H1 (cell line): Measurements from ENCODE around the gene AFF1. TPM values are rescaled to one million over a fixed set of nuclear protein-coding genes. Genes with fewer than 3 reads are reported as not detected.

ENCODE experiments used
- CTCF ChIA-PET: fragments of 300-600 bp; sonication (Branson Sonifier 250); formaldehyde crosslinking; loops from one replicate; lab custom pipeline; 2021; ENCODE audit not compliant: partially characterized antibody; lab: Charles Lee
- POLR2A ChIA-PET: fragments of 300-600 bp; sonication (Branson Sonifier 250); formaldehyde crosslinking; loops from one replicate; lab custom pipeline; 2021; ENCODE audit warnings: inconsistent platforms; ENCODE audit not compliant: partially characterized antibody; lab: Charles Lee
- DNase-seq, 2 experiments: peaks; one replicate each; pipeline versions ENCODE4 v3.0.0 to v3.0.0-alpha.2; 2010 to 2022; ENCODE audit warnings: low spot score in 2 of 2, low read depth in 1 of 2, mixed read lengths in 1 of 2
- FAIRE-seq: peaks from 2 replicates; lab custom pipeline; 2011; peaks lifted over from hg19 to GRCh38; lab: Jason Lieb, UNC
- H2AFZ ChIP-seq: 2 replicates; pipeline ENCODE4 v1.8.1; 2012; ENCODE audit warnings: low read length, inconsistent platforms
- H2AK5ac ChIP-seq: 2 replicates; pipeline ENCODE4 v1.6.1; 2013; ENCODE audit warnings: low read depth, low read length
- H2BK120ac ChIP-seq: replicated peaks from 2 replicates; pipeline ENCODE3; 2013; ENCODE audit warnings: low read depth, low read length, inconsistent platforms
- H2BK12ac ChIP-seq: 2 replicates; pipeline ENCODE4 v1.6.1; 2013; ENCODE audit warnings: low read depth, low read length
- H2BK15ac ChIP-seq: 2 replicates; pipeline ENCODE4 v1.6.1; 2013; ENCODE audit warnings: low read length
- H2BK20ac ChIP-seq: 2 replicates; pipeline ENCODE4 v1.6.1; 2013; ENCODE audit warnings: low read length
- H2BK5ac ChIP-seq: 2 replicates; pipeline ENCODE4 v1.6.1; 2013; ENCODE audit warnings: low read depth, low read length
- H3K14ac ChIP-seq: 2 replicates; pipeline ENCODE4 v1.6.1; 2013; ENCODE audit warnings: inconsistent platforms; ENCODE audit not compliant: insufficient read length
- H3K18ac ChIP-seq: 2 replicates; pipeline ENCODE4 v1.6.1; 2013; ENCODE audit warnings: low read length; ENCODE audit errors: extremely low read depth
- H3K23ac ChIP-seq: 2 replicates; pipeline ENCODE4 v1.6.1; 2013; ENCODE audit warnings: inconsistent platforms; ENCODE audit not compliant: insufficient read length
- H3K23me2 ChIP-seq: 2 replicates; pipeline ENCODE4 v1.6.1; 2013; ENCODE audit warnings: low read depth, low read length
- H3K27ac ChIP-seq: 2 replicates; pipeline ENCODE4 v1.6.1; 2011; ENCODE audit warnings: low read depth, low read length, inconsistent platforms
- H3K27me3 ChIP-seq, 4 experiments: replicated peaks in 1 of 4; 1 replicate in 1 of 4; 2 replicates in 3 of 4; pipeline versions ENCODE4 v1.6.1 to v1.8.1; 2011 to 2013; ENCODE audit warnings: low read length in 3 of 4, mild to moderate bottlenecking in 3 of 4, inconsistent platforms in 2 of 4, mixed read lengths in 2 of 4, moderate library complexity in 1 of 4; ENCODE audit not compliant: control insufficient read depth in 3 of 4, insufficient read depth in 3 of 4; ENCODE audit errors: extremely low read depth in 1 of 4
- H3K36me3 ChIP-seq, 4 experiments: 2 replicates each; pipeline versions ENCODE4 v1.6.1 to v1.8.1; 2011 to 2013; ENCODE audit warnings: mild to moderate bottlenecking in 4 of 4, low read length in 3 of 4, moderate library complexity in 2 of 4, control low read depth in 1 of 4, inconsistent platforms in 1 of 4; ENCODE audit not compliant: insufficient read depth in 4 of 4, control insufficient read depth in 2 of 4
- H3K4ac ChIP-seq: replicated peaks from 2 replicates; pipeline ENCODE3; 2013; ENCODE audit warnings: low read length, low read depth, mixed read lengths, inconsistent platforms; ENCODE audit not compliant: insufficient read length
- H3K4me1 ChIP-seq, 4 experiments: replicated peaks in 1 of 4; 1 replicate in 1 of 4; 2 replicates in 3 of 4; pipeline versions ENCODE4 v1.6.1 to v1.8.1; 2011 to 2013; ENCODE audit warnings: low read length in 3 of 4, inconsistent platforms in 2 of 4, mixed read lengths in 1 of 4; ENCODE audit not compliant: insufficient read depth in 4 of 4, control insufficient read depth in 3 of 4
- H3K4me2 ChIP-seq, 2 experiments: 2 replicates each; pipeline versions ENCODE4 v1.6.1 to v1.8.1; 2011 to 2013; ENCODE audit warnings: low read depth in 2 of 2, low read length in 2 of 2, control low read depth in 1 of 2, inconsistent platforms in 1 of 2, mild to moderate bottlenecking in 1 of 2; ENCODE audit not compliant: insufficient read depth in 1 of 2
- H3K4me3 ChIP-seq, 4 experiments: fragments of 200-600, 300-600 bp in 1 of 4; sonication (generic), shearing (Covaris generic), sonication (Bioruptor Twin) in 1 of 4; 2 replicates each; pipeline versions ENCODE4 v1.5.1 to v1.8.1; 2011 to 2016; ENCODE audit warnings: low read length in 4 of 4, low read depth in 3 of 4, control low read depth in 2 of 4, inconsistent platforms in 2 of 4, mild to moderate bottlenecking in 2 of 4, mixed read lengths in 1 of 4, moderate library complexity in 1 of 4; ENCODE audit not compliant: insufficient read depth in 2 of 4; ENCODE audit errors: extremely low read depth in 1 of 4
- H3K56ac ChIP-seq: replicated peaks from 2 replicates; pipeline ENCODE3; 2013; ENCODE audit warnings: low read depth, mild to moderate bottlenecking, mixed read lengths, low read length, inconsistent platforms; ENCODE audit not compliant: insufficient read length
- H3K79me1 ChIP-seq: 2 replicates; pipeline ENCODE4 v1.6.1; 2013; ENCODE audit warnings: low read depth, low read length, control low read depth
- H3K79me2 ChIP-seq, 2 experiments: 2 replicates each; pipeline versions ENCODE4 v1.6.1 to v1.8.1; 2012 to 2013; ENCODE audit warnings: low read length in 2 of 2, mild to moderate bottlenecking in 2 of 2, inconsistent platforms in 1 of 2; ENCODE audit not compliant: insufficient read depth in 2 of 2, control insufficient read depth in 1 of 2
- H3K9ac ChIP-seq, 4 experiments: replicated peaks in 1 of 4; 1 replicate in 1 of 4; 2 replicates in 3 of 4; pipeline versions ENCODE4 v1.6.1 to v1.8.1; 2011 to 2013; ENCODE audit warnings: low read depth in 3 of 4, low read length in 3 of 4, control low read depth in 2 of 4, mild to moderate bottlenecking in 2 of 4, moderate library complexity in 2 of 4, inconsistent platforms in 1 of 4; ENCODE audit errors: extremely low read depth in 1 of 4
- H3K9me3 ChIP-seq, 2 experiments: 2 replicates each; pipeline versions ENCODE4 v1.6.1 to v1.8.1; 2012 to 2013; ENCODE audit warnings: mild to moderate bottlenecking in 2 of 2, moderate library complexity in 2 of 2, control low read depth in 1 of 2, inconsistent platforms in 1 of 2, low read depth in 1 of 2, low read length in 1 of 2, mixed read lengths in 1 of 2; ENCODE audit not compliant: insufficient read depth in 2 of 2
- H4K20me1 ChIP-seq, 2 experiments: replicated peaks in 1 of 2; 2 replicates each; pipeline versions ENCODE3 to v1.8.1; 2011 to 2013; ENCODE audit warnings: inconsistent platforms in 2 of 2, low read length in 2 of 2, mild to moderate bottlenecking in 1 of 2; ENCODE audit not compliant: insufficient read depth in 2 of 2, control insufficient read depth in 1 of 2
- H4K5ac ChIP-seq: 2 replicates; pipeline ENCODE4 v1.6.1; 2013; ENCODE audit warnings: low read length, low read depth, mixed read lengths, inconsistent platforms; ENCODE audit not compliant: insufficient read length
- H4K8ac ChIP-seq: 2 replicates; pipeline ENCODE4 v1.8.0; 2013; ENCODE audit warnings: mild to moderate bottlenecking, moderate library complexity, low read length, inconsistent platforms; ENCODE audit not compliant: insufficient read depth; ENCODE audit errors: extremely low read depth
- H4K91ac ChIP-seq: replicated peaks from 2 replicates; pipeline ENCODE3; 2013; ENCODE audit warnings: low read length, mixed read lengths, inconsistent platforms; ENCODE audit not compliant: insufficient read length
- ATF2 ChIP-seq: IDR thresholded peaks from 2 replicates; pipeline ENCODE4 v1.6.1; 2012; ENCODE audit warnings: low read length, inconsistent platforms
- FOSL1 ChIP-seq: IDR thresholded peaks from 2 replicates; pipeline ENCODE4 v1.6.1; 2011; ENCODE audit warnings: mild to moderate bottlenecking, low read depth, low read length, moderate library complexity; ENCODE audit not compliant: insufficient read depth
- SP2 ChIP-seq: IDR thresholded peaks from 2 replicates; pipeline ENCODE4 v1.6.1; 2012; ENCODE audit warnings: mild to moderate bottlenecking, low read length, inconsistent platforms
- WGBS, 2 experiments: shearing (Covaris generic) in 1 of 2; methylation state at CpG; one replicate each; pipeline versions ENCODE4 v1.1.6 to v1.1.7; 2013 to 2015; ENCODE audit warnings: low lambda C conversion rate in 2 of 2, mixed read lengths in 2 of 2, inconsistent platforms in 1 of 2, low coverage in 1 of 2, missing lambda C conversion rate in 1 of 2; ENCODE audit not compliant: insufficient replicate concordance in 2 of 2, insufficient coverage in 1 of 2, insufficient read length in 1 of 2; ENCODE audit errors: extremely low coverage in 1 of 2, missing lambda C conversion rate in 1 of 2; 5-methylcytosine and 5-hydroxymethylcytosine counted together
- polyA plus RNA-seq, 7 experiments: library from polyadenylated mRNA; depleted of rRNA in 3 of 7; stranded (reverse) in 5 of 7; unstranded in 2 of 7; fragments of >200 nt in 5 of 7; fragments of 200-250 nt in 2 of 7; gene quantifications; 1 replicate in 5 of 7; 2 replicates in 1 of 7; 4 replicates in 1 of 7; pipeline versions ENCODE4 v1.2.1 to v1.2.3, GENCODE V29; 2011 to 2013; ENCODE audit warnings: missing spikeins in 2 of 7, mixed read lengths in 2 of 7
- total RNA-seq: library from RNA; stranded (reverse); fragmentation: NEBNext Ultra II Directional; extraction: Animal tissue kit (Norgen Biotek cat#: 25700); gene quantifications from 2 replicates; pipeline ENCODE4 v1.2.1, GENCODE V29; 2021

The AFF1 gene
- total and polyA plus RNA-seq, 2 of the 8 experiments (the other 6 are each of a cell fraction or from before 2014, with no cell fraction given) = 14.8 to 85.5 TPM

DNA sequence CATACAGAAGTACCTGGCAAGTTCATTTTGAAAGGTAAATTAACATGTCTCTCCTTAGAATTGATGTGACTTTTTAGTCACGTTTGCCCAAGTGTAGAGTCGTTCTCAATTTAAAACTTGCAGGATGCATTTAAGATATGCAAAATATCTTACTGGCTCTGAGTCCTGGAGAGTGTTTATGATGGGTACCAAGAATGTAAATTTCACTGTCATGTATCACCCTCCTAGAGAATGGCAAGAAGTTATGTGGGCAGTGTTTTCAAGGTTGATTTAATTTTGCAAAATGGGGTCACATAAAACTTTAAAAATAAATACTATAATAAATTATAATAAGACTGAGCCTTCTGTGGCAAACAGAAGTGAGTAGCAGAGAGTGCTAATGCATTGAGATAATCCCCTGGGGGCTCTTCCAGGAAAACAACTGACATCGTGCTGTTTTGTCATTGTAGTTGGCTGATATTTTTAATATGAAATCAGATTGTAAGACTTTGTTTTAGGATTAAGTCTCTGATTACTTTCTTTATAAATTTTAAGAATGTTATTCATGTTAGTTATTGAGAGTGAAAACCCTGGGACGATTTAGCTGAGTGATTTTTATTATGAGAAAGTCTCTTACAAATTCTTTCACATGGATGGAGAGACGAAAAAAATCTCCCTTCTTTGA, 103.0 kb downstream of the AFF1 start:
- no peak overlapping the region for H4K5ac ChIP-seq
- H3K23ac ChIP-seq = no peak overlapping the region
- H3K4me2 ChIP-seq = no peak overlapping the region
- peaks cover 2% of the 10 kb centered on the region; the same call in 1 of the 2 replicates for H3K23me2 ChIP-seq
- DNase-seq (no peak), FAIRE-seq (no peak)
- peaks cover 2 to 31% (median 20%) of the 10 kb centered on the region in 4 experiments for H3K4me1 ChIP-seq
- no peak for TF ChIP-seq ATF2
- TF ChIP-seq FOSL1 = no peak
- no peak for TF ChIP-seq SP2
- no peak overlapping the region for H3K4me3 ChIP-seq
- no peak overlapping the region for H3K56ac ChIP-seq
- H2BK20ac ChIP-seq = no peak overlapping the region
- H3K9me3 ChIP-seq = no peaks in the 10 kb centered on the region
- no peak overlapping the region for H2BK12ac ChIP-seq
- ChIA-PET CTCF (interaction anchor here (1.2 kb wide), 1 partner anchor 11 kb away, joined by 3 read pairs; no protein-coding TSS in a partner anchor), POLR2A (interaction anchor here (1.3 to 1.5 kb wide), 2 partner anchors 23 to 82 kb away, joined by 3 to 4 read pairs; no protein-coding TSS in a partner anchor)
- H3K27me3 ChIP-seq = no peaks in the 10 kb centered on the region
- no peak overlapping the region for H2AFZ ChIP-seq
- H3K27ac ChIP-seq = no peak overlapping the region
- H2AK5ac ChIP-seq = no peak overlapping the region
- no peak overlapping the region for H3K18ac ChIP-seq
- H2BK5ac ChIP-seq = no peak overlapping the region
- H4K8ac ChIP-seq = no peak overlapping the region
- no peak overlapping the region for H2BK120ac ChIP-seq
- no peak overlapping the region for H3K14ac ChIP-seq
- peaks cover 14 to 95% of the 10 kb centered on the region in 2 experiments for H3K79me2 ChIP-seq
- no peak overlapping the region for H2BK15ac ChIP-seq
- H3K79me1 ChIP-seq = 0 out of 2 replicates have a peak, but pooled peaks cover 8% of the 10 kb centered on the region
- H4K20me1 ChIP-seq = peaks cover 24 to 27% of the 10 kb centered on the region in 2 experiments
- no peak overlapping the region for H4K91ac ChIP-seq
- WGBS, 2 experiments = 71% methylated on average over 5 of the region's 5 CpGs; no CpG with 5 or more reads in 1 of the 2 experiments
- no peaks in the 10 kb centered on the region for H3K36me3 ChIP-seq
- no peak overlapping the region for H3K4ac ChIP-seq
- H3K9ac ChIP-seq = no peak overlapping the region
